ENCODE data around the gene CENPB.
A peak's percentile ranks its signal among the peaks of the same experiment; 100 is the strongest.
"Not testable (repeated sequence)": the region's sequence is repeated elsewhere in the genome, so short reads cannot be mapped to it uniquely, and the experiment has no call there.

CENPB gene

DNA sequence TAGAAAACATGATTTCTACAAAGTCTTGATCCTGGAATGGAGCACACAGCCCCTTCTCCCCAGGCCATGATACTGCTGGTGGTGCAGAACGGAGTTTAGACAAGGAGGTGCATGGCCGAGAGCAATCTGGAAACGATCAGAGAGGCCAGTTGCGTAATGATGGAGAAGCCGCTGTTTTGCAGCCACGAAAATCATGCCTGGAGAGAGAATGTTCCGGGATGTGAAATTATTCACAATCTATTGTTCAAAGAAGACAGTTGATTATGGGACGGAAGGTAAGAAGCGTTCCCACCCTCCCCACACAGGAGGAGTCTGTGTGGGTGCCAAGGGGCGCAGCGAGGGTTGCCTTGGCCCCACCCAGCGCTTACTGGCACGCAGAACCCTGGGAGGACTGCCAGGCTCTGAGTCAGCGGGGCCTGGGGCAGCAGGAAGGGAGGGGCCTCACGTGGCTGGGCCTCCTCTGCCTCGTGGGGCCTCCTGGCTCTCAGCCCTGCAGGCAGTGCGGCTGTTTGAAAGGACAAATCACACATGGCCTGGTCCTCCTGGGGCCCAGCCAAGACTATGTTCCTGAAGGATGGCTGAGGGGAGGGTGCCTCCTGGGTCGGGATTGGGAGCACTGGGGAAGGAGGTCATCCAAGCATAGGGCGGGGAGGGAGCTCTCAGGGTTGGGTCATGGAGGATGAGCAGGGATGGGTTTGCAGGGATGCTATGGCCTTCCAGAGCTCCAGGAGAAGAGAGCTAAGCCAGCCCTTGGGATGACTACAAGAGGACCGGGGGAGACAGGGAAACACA, 25.1 kb upstream of the CENPB start:
- peak; percentile 99 for DNase-seq (ENCODE audit: low read depth, low spot score)

DNA sequence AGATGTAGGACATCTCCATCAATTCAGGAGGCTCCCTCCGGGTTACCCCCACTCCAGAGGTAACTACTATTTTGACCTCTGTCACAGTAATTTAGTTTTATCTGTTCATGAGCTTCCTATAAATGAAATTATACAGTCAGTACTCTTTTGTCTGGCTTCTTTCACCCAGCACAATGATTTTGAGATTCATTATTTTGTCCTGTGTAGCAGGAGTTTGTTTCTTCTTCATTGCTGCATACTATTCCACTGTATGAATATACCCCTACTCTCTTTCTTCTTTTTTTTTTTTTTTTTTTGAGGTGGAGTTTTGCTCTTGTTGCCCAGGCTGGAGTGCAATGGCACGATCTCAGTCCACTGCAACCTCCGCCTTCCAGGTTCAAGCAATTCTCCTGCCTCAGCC, 22.0 kb upstream of the CENPB start:
- DNase-seq (ENCODE audit: low read depth, low spot score) = no peak

DNA sequence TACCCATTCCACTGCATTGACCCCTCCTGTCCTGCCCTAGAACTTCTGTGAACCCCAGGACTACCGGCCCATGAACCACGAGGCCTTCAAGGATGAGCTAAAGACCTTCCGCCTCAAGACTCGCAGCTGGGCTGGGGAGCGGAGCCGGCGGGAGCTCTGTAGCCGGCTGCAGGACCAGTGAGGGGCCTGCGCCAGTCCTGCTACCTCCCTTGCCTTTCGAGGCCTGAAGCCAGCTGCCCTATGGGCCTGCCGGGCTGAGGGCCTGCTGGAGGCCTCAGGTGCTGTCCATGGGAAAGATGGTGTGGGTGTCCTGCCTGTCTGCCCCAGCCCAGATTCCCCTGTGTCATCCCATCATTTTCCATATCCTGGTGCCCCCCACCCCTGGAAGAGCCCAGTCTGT, 18.2 kb upstream of the CENPB start:
- DNase-seq (ENCODE audit: low read depth, low spot score) = no peak

DNA sequence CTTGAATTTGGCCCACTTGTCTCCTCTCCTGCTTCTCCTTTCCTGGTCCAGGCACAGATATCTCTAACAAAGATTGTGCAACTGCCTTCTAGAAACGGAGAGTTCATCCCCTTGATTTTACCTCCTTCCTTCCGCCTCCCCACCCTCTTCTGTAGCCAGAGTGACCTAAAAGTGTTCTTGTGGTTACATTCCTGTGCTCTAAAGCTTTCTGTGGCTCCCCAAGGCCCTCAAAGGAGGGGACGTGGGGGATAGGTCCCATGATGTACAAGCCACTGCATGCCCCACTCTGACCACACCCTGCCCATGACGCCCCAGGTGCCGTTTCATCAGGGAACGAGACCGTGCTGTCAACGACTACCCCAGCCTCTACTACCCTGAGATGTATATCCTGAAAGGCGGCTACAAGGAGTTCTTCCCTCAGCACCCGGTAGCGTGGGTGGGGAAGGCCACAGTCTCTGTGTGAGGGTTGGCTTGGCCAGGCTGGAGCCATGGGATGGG, 17.8 kb upstream of the CENPB start:
- no peak for DNase-seq (ENCODE audit: low read depth, low spot score)

DNA sequence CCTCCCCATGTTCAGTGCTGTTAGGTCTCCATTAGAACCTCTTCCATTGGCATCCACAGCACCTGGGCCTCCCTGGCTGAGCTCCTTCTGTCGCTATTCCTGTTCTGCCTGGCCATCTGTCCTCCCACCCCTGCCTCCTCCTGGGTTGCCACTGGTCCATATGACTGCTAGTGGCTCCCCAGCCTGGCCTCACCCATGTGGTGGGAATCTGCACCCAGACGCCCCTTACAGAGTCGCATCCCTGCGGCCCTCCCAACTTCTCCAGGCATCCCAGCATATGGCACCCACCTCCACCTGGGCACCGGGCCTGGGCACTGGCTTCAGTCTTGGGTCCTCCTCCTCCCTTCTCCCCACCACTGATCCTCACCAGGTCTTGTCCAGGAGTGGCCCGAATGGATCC, 17.3 kb upstream of the CENPB start:
- DNase-seq (ENCODE audit: low read depth, low spot score) = no peak

DNA sequence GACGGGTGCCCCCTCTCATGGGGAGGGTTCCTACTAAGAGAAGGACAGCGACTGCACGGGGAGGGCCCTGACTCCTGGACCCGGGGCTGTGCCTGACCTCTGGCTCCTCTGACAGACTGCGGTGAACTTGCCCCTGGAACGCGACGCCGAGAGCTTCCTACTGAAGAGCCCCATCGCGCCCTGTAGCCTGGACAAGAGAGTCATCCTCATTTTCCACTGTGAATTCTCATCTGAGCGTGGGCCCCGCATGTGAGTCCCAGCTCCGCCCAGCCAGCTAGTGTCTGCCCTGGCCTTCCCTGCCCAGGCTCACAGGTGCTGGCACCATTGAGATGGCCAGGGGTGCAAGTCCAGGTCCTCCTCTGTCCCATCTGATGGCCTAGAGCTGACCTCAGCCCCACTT, 16.7 kb upstream of the CENPB start:
- no peak for DNase-seq (ENCODE audit: low read depth, low spot score)

DNA sequence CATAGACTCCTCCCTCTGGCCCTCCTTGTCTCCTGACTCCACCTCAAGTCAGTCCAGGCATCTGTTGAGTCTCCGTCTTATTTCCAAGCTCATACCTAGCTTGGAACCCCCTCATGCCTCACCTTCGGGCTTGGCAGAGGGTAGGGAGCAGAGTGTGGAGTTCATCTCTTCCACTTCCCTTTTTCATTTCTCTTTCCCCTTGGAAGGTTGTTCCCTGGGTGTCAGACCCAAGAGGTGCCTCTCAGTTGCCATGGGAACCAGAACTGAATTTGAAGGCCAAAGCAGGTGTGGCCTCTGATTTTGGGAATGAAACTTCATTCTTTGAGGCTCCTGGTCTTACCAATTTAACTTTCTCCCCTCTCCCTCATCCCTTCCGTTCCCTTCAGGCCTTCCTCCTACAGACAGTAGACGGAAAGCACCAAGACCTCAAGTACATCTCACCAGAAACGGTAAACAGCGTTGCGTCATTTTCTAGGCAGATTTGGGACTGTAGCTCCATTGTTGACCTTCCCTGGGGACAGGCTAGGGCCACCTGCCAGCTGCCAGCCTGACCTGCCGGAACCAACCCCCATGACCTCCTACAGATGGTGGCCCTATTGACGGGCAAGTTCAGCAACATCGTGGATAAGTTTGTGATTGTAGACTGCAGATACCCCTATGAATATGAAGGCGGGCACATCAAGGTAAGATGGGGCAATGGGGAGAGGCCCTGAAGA, 16.1 kb upstream of the CENPB start:
- DNase-seq (ENCODE audit: low read depth, low spot score) = no peak

DNA sequence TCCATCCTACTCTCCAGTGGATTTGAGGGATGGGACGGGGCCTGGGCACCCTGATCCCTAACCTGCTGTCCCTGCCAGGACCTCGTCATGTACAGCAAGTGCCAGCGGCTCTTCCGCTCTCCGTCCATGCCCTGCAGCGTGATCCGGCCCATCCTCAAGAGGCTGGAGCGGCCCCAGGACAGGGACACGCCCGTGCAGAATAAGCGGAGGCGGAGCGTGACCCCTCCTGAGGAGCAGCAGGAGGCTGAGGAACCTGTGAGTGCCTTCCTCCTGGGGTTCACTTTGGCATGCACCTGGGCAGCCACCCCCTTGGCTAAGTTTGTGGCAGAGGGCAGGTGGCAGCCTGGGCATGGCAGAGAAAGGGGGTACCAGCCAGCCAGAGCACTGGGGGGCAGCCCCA, 15.3 kb upstream of the CENPB start:
- DNase-seq (ENCODE audit: low read depth, low spot score) = no peak

DNA sequence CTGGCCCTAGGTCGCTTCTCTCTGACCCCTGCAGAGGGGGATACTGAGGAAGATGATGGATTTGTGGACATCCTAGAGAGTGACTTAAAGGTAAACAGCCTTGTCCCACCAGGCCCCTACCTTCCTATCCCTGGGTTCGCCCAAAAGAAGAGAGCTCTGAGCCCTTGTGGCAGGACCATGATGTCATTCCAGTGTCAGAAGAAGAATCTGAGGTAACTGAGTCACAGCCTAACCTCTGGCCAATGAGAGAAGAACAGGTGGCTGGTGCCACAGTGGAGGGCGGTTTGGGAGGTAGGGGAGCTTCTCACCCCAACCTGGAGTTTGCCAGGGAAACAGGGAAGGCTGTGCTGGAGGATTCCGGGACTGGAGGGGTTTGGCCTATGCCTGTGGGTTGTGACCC, 14.8 kb upstream of the CENPB start:
- no peak for DNase-seq (ENCODE audit: low read depth, low spot score)

DNA sequence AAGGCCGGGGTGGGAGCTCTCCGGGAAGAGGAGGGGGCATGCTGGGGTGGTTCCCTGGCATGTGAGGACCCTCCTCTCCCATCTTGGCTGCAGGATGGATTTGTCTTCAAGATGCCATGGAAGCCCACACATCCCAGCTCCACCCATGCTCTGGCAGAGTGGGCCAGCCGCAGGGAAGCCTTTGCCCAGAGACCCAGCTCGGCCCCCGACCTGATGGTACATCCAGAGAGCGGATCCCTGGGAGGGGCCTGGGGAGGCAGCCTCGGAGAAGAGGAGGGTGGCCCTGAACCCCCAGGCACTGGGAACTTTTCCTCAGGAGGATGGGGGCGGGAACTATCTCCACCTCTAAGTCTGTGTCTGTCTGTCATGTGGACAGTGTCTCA, 14.3 kb upstream of the CENPB start:
- DNase-seq (ENCODE audit: low read depth, low spot score) = no peak

DNA sequence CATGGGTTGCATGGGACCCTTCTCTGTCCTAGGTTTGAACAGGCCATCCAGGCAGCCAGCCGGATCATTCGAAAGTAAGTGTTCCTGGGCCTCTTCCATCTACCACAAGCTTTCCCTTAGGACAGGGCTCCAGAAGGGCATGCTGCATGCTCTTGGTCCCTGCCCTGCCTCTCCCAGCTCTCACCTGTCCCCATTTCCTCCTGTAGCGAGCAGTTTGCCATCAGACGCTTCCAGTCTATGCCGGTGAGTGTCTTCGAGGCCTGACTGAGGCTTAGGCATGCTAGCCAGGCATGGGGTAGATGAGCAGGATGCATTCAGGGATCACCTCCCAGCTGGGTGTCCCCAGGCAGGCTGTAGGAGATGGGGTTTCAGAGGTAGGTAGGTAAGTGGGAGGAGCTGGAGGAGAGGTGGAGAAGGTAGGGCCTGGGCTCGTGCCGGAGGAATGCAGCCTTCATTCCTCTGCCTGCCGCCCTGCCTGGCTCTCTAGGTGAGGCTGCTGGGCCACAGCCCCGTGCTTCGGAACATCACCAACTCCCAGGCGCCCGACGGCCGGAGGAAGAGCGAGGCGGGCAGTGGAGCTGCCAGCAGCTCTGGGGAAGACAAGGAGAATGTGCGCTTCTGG, 13.8 kb upstream of the CENPB start:
- no peak for DNase-seq (ENCODE audit: low read depth, low spot score)

DNA sequence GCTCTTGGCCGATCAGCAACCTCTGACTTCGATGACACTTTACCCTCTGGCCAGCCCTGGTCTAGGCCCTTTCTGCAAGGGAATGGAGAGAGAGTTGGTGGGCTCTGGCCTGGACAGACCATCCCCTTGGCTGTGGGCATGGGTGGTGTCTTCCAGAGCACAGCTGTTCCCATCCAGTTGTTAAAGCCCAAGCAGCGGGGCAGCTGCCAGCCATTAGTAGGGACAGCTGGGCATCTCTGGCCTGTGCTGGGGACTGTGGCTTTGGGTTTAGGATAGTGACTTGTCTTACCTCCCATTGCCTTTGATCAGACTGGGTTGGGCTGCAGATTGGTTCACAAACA, 12.3 kb upstream of the CENPB start:
- DNase-seq (ENCODE audit: low read depth, low spot score) = no peak

DNA sequence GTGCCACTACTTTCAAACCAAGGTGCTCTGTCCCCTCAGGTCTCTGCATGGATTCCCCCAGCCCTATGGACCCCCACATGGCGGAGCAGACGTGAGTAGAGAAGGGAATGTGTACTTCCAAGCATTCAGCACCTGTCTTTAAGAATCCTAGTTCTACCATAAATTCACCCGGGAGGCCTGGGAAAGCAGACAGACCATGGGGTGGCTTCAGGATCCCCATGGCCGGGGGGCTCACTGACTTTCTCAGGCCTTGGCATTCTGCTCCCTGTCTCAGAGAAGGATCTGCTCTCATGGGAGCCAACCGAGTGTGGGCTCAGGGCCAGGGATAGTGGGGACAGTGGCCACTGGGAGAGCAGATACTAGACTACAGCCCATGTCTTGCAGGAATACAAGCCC, 11.8 kb upstream of the CENPB start:
- DNase-seq (ENCODE audit: low read depth, low spot score) = no peak

DNA sequence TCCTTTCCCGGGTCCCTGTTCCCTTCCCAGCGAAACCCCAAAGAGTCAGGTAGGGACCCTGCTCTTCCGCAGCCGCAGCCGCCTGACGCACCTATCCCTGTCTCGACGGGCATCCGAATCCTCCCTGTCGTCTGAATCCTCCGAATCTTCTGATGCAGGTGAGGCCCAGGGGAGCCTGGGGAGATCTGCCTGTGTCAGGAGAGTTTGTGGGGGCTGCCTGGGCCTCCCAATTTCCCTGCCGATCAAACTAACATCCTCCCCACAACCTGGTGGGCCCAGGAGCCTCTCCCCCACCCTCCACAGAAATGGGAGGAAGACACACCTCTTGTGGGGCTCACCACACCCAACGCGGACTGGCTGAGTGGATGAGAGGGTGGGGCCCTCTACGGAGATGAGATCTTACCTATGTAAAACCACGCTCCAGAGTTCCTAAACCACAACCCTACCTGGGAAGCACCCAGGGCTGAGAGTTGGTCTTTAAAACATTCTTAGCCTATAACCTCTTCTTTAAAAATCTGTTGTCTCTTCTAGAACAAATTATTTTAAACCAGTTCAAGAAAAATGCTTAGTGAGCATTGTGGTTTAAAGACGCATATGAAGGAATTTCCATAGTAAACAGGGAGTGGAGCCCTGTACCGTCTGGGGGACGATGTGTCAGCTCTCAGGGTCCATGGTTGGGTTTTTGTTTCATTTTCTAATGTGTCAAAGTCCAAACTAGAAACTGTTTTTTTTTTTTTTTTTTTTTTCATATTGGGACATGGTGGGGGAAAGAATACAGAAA, 11.2 kb upstream of the CENPB start:
- no peak for DNase-seq (ENCODE audit: low read depth, low spot score)

DNA sequence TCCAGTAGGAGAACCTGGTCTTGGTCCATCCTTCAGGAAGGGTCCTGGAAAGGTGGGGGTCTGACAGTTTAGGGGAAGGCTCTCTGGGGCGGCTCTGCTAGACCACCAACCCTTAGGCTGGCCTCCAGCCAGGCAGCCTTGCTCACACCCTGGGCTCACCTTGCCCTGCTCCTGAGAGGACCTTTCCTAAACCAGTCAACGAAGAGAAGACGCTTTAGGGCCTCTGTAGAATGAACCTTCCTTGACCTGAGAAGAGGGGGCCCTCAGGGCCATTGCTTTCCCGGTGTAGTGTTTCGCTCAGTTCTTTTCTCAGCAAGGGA, 10.6 kb upstream of the CENPB start:
- no peak for DNase-seq (ENCODE audit: low read depth, low spot score)

DNA sequence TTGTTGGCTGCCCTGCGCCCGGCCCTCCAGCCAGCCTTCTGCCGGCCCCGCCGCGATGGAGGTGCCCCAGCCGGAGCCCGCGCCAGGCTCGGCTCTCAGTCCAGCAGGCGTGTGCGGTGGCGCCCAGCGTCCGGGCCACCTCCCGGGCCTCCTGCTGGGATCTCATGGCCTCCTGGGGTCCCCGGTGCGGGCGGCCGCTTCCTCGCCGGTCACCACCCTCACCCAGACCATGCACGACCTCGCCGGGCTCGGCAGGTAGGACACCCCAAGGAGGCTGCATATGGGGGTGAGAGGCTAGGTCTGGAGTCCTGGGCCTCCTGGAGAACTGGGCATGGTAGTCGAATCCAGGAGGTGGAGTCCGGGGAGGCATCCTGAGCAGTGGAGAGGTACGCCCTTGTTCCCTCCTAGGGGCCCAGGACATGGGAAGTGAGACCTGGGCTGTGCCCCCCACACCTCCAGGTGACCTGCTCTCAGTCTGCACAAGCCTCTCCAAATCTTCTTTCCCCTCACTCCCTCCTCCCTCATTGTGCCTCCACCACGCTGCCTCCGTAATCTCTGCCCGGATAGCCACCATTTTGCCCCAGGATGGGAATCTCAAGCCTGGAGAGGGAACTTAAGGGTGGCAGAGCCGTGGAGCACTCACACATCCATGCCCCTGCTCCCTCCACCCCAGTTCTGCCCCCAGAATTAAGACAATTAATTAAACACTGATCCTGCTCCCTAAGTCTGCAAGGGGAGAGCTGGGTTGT, 10.1 kb upstream of the CENPB start:
- no peak for DNase-seq (ENCODE audit: low read depth, low spot score)

DNA sequence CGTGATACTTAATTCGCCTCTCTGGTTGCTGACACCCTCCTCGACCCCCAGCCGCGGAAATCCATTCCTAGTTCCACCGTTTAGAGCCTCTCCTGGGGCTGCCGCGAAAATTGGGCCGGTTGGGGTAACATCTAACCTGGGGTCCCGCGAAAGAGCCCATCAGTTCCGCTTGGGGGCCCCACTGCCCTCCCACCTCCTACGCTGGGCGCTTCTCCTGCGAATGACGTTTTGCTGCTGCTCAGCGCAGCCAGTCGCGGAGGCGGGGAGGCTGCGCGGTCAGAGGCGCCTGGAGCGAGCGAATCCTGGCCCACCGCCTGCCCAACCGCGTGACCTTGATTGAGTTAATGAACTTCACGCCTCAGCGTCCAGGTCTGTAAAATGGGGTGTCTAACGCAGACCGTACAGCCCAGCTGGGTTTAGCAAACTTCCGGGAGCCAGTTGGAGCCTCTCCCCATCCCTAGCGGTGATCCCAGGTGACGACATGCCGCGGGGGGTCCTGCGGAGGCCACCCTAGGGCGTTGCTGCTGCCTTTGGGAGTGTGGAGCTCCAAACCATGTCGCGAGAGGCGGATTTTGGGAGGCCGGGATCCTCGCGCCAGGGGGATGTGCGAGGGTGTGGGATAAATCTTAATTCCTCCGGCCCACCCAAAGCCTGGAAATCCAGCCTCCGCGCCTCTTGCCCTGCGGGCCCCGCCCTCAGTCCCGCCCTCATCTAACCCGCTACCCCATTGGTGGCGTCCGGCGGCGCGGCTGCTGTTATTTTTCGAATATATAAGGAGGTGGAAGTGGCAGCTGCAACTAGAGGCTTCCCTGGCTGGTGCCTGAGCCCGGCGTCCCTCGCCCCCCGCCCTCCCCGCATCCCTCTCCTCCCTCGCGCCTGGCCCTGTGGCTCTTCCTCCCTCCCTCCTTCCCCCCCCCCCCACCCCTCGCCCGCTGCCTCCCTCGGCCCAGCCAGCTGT, 9.2 kb upstream of the CENPB start, which contains the start of gene CDC25B:
TSS of gene CDC25B (plus strand) at position 800 of the 958 bp plus-strand sequence. CDS start 222 bp downstream, outside the sequence.
- DNase-seq (ENCODE audit: low read depth, low spot score) = peak; percentile 71

DNA sequence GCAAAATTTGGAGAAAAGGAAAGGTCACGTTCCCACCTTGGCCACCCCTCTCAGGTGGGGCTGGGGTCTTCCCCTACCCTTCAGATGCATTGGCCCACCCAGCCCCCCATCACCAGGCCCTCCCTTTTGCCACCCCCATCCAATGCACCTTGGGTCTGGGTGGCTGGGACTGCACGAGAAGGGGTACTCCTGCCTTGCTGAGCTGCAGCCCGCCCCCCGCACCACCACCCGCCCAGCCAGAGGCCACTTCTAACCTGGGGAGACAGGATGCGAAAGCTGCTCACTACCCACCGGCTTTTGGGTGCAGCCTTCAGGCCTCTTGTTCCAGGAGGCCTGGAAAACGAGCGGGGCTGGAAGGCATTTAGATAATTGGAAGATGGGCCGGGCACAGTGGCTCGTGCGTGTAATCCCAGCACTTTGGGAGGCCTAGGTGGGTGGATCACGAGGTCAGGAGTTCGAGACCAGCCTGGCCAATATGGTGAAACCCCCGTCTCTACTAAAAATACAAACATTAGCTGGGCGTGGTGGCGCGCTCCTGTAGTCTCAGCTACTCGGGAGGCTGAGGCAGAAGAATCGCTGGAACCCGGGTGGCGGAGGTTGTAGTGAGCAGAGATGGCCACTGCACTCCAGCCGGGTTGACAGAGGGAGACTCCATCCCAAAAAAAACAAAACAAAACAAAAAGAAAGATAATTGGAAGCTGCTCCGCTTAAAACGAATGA, 8.3 kb upstream of the CENPB start:
- no peak for DNase-seq (ENCODE audit: low read depth, low spot score)

DNA sequence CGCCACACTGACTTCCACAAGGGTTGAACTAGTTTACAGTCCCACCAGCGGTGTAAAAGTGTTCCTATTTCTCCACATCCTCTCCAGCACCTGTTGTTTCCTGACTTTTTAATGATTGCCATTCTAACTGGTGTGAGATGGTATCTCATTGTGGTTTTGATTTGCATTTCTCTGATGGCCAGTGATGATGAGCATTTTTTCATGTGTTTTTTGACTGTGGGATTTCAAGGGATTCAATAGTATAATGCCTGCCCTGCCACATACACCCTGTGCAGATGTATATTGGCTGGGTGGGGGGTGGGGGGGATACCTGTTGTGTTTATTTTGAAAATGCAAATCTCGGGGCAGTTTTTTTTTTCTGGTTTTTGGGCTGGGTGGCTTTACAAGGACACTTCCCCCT, 7.6 kb upstream of the CENPB start:
- DNase-seq (ENCODE audit: low read depth, low spot score) = not testable (repeated sequence)

DNA sequence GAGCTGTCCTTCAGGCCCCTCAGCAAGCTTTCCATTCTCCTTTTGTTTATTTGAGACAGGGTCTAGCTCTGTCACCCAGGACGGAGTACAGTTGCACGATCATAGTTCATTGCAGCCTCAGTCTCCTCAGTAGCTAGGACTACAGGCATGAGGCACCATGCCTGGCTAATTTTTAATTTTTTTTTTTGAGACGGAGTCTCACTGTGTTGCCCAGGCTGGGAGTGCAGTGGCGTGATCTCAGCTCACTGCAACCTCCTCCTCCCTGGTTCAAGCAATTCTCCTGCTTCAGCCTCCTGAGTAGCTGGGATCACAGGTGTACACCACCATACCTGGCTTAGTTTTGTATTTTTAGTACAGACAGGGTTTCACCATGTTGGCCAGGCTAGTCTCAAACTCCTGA, 2.7 kb upstream of the CENPB start:
- DNase-seq (ENCODE audit: low read depth, low spot score) = not testable (repeated sequence)
